NCI-H146 treated with DMSO at 0.1 percent for 48 hours (cell line): ENCODE measurements around the gene FHOD3.
A peak's percentile ranks its signal among the peaks of the same experiment; 100 is the strongest.

Source experiments
- DNase-seq: peaks from one replicate; lab custom pipeline; 2025; ENCODE audit not compliant: unreplicated experiment; lab: John Stamatoyannopoulos, UW

FHOD3 gene

GRCh38 chr18:36465970-36466369 is 168.5 kb downstream of the FHOD3 start:
- no peak for DNase-seq

DNA sequence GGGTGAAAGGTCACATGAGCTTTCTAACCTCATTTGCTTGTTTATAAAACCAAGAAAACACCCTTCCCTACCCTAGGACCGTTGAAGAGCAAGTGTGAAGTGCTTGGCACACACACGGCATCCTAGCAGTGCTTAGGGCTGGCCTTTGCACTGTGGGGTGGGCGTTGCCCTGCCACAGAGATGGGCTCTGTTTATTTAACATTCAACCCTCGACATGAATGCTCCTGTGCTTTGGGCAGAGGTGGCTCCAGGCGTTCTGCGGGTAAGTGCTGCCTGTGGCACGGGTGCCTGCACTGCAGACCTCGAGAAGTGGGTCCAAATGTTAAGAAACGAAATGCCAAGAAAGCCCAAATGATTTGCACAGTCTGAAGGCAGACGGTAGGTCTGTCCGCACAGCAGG is 170.1 kb downstream of the FHOD3 start:
- no peak for DNase-seq

DNA sequence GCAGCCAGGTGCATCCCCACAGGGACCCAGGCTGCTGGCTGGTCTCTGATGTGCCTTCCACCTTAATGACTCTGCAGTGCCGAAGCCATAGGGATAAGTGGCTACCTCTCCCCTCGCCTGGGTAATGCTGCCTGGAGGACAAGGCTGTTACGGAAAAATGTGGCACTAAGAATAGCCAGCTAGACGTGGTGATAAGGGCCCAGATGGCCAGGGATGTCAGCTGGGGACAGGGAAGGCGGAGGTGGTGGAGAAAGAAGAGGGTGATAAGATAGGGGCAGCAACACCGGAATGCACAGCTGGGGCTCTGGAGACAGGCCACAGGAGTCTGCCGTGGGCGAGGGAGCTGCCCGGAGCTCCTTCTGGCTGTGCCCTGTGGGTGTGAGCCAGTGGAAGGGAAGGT is 170.6 kb downstream of the FHOD3 start:
- DNase-seq: no peak

DNA sequence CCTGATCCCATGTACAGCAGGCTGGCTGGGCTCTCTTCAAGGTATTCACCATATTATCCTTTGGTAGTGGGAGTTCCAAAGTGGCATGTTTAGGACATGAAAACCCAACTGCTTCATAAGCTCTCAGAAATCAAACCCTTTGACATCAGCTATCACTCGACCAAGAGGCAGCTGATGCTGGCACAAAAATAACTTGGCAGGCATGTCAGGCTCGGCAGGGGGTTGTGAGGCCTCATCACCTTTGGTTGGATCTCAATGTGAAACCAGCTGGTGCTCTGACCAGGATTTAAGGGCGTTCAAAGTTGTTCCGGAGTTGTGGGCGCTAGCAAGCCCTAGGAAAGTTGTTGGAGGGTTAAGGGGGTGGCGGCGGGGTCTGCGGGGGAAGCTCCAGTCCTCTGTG is 171.9 kb downstream of the FHOD3 start:
- no peak for DNase-seq

DNA sequence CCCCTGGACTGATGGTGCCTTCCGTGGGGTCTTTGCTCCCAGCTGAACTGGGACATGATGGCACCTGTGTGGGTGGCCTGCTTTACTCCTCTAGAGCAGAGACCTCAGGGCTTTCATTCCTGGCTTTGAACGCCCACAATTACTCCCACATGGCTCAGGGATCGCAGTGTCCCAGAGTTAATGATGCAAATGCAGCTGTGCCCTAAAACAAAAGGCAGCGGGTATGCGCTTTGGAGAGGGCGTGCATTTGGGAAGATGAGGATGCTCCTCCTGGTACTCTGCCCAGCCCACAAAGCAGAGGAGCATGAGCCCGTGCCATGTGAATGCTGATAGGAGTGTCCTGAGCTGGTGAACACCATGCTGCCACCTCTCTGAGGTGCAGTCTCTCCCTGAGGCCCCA is 173.4 kb downstream of the FHOD3 start:
- no peak for DNase-seq

DNA sequence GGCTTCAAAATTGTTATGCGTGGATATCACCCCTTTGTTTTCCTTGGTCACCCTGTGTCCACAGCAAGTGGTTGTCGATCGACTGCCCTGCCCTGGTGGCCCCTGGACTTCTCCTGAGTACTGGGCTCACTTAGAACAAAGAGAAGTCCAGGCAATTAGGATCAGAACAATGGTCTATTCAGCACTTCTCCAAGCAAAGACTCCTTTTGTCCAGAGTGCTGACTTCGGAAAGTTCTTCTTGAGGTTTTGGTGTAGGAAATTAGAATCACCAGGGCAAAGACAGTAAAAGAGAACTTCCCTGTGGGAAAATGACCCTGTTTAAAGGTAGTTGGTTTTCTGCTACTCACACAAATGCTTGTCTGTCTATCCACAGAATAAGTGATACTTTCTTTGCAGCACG is 173.9 kb downstream of the FHOD3 start:
- no peak for DNase-seq

GRCh38 chr18:36476433-36476832 is 178.9 kb downstream of the FHOD3 start:
- DNase-seq: no peak

DNA sequence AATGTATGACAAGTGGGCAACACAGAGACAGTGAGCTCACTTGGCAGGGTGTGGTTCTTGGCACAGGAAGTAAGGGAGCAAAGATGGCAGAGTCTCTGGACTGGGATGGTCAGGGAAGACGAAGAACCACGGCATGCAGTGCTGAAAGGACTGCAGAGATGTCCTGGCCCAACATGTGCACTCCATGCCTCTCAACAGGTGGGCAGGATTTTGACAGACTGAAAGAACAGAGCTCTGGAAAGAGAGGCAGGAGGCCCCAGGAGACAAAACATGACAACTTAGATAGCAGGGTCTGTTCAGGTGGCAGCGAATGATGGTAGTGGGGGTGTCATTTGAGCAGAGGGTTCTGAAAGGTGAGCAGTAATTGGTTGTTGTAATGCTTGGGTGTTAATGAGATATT is 180.3 kb downstream of the FHOD3 start:
- DNase-seq: no peak

DNA sequence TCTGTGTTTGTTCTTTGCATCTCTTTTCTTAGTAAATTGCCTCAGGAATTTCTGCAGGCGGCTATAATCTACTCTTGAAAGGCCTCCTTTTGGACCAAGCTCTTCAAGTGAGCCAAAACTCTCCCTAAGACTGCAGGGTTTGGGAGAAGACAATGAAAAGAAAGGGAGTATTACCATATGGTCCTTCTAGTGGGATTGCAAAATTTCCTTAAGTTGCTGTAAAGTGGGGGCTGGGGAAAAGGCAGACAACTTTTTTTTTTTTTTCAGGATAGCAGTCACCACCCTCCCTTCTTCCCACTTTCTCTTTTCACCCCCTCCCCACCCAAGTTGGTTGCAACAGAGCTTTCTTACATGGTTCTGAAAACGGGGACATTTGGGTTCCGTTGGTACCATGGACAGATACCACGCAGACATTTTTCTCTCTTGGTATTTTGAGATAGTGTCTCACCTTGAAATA is 183.7 kb downstream of the FHOD3 start:
- no peak for DNase-seq

DNA sequence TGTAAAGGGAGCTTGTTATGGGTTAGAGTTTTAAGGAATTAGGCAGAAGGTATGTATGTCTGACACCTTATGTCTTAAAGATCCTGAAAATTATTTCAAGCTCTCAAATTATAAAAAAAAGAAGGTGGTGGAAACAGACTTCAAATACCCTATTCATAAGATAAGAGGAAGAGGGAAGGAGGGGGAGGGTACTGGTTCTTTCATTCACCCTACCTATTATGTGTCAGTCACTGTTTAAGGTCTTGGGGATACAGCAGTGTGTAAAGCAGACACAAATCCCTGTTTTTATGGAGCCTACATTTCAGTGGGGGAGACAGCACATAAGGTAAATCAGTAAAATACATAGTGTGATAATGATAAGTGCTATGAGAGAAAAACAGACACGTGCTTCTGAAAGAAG is 184.4 kb downstream of the FHOD3 start:
- no peak for DNase-seq

DNA sequence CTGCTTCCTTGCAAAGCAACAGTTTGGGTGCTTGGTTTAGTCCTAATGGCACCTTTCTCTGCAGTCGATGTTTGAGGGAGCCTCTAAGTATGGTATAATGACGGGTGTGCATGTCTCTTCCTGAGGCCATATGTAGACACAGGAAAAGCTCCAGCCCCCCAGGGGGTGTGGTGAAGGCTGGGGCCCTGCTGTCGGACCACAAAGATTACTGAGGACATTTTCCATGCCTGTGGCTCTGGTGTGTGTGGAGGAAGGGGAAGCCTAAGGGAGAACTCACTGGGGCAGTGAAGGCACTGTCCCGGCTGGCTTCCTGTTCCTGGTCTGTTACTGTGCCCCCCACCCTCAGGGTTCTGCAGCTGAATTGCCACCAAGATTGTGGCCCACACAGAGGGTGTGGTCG is 187.1 kb downstream of the FHOD3 start:
- no peak for DNase-seq

DNA sequence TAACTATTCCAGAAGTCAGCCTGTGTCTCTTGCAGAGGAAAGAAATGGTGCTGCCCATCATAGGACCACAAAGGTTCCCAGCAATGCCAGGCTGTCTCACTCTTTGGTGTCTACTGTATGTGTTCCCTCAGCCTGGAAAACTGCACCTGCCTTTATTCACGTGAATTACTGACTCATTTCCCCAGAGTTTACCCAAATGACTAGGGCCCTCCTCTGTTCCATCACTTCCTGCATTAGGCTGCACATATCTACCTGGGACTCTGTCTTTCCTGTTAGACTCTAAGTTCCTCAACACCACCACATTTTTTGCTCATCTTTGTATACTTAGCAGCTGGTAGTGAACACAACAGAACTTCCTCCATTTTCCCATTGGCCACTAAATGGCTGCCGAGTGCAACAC is 188.3 kb downstream of the FHOD3 start:
- DNase-seq: no peak

DNA sequence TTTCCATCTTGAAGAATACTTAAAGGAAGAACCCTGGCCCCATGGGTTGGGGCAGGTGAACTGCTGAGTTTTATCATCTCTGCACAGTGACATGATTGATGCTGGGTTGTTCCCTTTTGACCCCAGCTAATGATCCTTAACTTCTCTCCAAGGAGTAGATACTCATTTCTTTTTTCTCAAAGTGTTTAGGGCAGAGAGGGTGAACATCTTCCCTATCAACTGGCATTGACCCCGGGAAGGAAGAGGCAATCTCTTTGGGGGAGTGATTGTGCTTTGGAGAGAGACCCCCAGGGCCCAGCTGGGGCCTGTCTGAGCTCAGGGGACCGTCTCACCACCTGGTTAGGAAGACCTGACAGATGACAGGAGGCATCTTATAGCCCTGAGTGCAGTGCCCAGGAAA is 190.6 kb downstream of the FHOD3 start:
- DNase-seq: no peak

- DNase-seq: no peak
Observed at GRCh38 chr18:36490897-36491296, 193.4 kb downstream of the FHOD3 start.

DNA sequence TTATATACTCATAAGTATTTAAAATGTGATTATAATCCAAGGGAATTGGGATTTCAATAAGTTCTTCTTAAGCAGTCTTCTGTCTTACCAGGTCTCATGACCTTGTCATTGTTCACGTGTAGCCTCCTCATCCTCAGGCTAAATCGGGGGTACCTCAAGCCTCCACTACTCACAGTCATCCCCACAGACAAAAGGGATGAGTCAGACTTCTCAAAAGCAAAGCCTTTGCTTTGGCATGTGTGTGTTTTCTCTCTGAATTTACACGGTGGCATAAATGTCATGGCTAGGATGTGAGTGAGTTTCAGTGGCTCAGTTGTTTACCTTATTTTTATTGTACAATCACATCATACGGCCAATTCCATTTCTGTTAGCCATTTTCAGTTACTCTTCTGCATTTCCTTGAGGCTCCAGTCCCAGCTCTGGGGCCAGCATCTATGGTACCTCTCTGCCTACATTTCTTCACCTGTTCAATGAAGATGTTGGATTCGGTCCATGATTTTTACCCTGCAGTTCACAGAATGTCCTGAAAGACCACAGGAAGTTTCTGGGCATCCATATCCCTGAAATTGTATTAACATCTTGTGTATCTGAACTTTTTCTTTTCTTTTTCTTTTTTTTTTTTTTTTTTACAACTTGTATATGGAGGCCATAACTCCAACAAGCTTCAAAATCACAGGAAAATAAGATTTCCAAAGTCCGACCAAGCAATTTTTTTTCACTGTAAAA is 195.3 kb downstream of the FHOD3 start:
- DNase-seq: no peak

GRCh38 chr18:36493349-36494159 is 196.0 kb downstream of the FHOD3 start:
- peak; percentile 32 for DNase-seq

DNA sequence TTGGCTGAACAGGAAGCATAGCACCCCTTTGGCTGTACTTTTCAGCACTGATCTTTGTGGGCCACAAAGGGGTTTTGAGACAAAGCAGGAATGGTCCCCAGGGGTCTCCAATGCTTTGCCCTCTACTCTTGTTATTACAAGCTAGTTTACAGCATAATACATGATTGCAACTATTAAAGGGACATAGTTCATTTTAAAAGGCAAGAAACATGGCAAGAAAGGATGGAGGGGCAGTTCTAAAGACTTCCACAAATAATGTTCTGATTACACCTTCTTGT is 196.6 kb downstream of the FHOD3 start:
- DNase-seq: no peak

- DNase-seq: no peak
Observed at GRCh38 chr18:36496022-36496421, 198.5 kb downstream of the FHOD3 start.

GRCh38 chr18:36499938-36500337 is 202.4 kb downstream of the FHOD3 start:
- no peak for DNase-seq

- no peak for DNase-seq
Observed at GRCh38 chr18:36501100-36501499, 203.6 kb downstream of the FHOD3 start.

DNA sequence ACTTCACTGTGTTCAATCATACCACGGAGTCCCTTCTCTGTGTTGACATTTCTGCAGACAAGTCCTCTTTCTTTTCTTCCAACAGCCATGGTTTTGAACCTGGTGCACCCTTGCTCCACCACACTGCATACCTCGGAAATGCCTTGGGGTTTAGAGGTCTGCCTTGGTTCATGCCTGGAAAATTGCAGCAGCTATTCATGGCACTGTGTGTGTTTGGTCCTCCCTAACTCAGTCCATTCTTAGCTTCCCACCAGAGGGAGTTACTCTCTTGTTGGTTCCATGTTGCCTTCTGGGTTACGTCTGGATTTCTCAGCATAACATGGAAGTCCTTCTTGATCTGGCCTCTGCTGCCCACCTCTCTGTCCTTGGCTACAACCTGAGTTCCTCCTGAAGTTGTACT is 206.0 kb downstream of the FHOD3 start:
- DNase-seq: no peak

- no peak for DNase-seq
Observed at GRCh38 chr18:36504928-36505327, 207.4 kb downstream of the FHOD3 start.

DNA sequence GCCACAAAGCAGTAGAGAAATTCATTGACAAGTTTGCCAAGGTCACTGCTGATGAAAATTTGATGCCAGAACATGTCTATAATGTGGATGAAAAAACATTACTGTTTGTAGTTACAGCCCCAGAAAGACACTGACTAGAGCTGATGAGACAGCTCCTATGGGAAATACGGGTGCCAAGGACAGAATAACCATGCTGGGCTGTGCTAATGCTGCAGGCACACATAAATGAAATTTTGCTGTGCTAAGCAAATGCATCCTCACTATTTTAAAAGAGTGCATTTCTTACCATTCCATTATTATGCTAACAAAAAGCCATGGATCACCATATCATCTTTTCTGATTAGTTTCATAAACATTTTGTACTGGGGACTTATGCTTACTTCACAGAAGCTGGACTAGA is 208.2 kb downstream of the FHOD3 start:
- no peak for DNase-seq
